SH-SY5Y (cell line): ENCODE data around the gene ROR1.

ENCODE experiments used
- GATA2 ChIP-seq: IDR thresholded peaks from 2 replicates; pipeline ENCODE4 v1.6.1; 2011; ENCODE audit warnings: mild to moderate bottlenecking, low read depth, low read length
- GATA3 ChIP-seq: IDR thresholded peaks from 2 replicates; pipeline ENCODE4 v1.6.1; 2011; ENCODE audit warnings: low read depth, mild to moderate bottlenecking, low read length, moderate library complexity

DNA sequence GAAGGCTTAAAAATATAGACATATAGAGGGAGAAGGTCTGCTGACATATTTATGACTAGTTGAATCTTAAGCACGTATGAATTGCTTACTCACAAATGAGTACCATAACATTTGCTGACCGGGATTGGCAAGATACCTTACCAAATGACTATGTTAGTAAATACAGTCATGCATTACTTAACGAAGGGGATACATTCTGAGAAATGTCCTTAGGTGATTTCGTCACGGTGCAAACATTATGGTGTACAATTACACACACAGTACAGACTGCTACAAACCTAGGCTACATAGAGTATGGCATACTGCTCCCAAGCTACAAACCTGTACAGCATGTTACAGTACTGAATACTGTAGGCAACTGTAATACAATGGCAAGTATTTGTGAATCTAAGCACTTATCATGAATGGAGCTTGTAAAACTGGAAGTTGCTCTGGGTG, 410.2 kb downstream of the ROR1 start:
- TF ChIP-seq GATA2 (no peak), GATA3 (no peak)
